ENCODE results near the gene NISCH.

GRCh38 chr3:52438579-52439425 is 16.6 kb upstream of the NISCH start:
- TF ChIP-seq, protein P1, sequence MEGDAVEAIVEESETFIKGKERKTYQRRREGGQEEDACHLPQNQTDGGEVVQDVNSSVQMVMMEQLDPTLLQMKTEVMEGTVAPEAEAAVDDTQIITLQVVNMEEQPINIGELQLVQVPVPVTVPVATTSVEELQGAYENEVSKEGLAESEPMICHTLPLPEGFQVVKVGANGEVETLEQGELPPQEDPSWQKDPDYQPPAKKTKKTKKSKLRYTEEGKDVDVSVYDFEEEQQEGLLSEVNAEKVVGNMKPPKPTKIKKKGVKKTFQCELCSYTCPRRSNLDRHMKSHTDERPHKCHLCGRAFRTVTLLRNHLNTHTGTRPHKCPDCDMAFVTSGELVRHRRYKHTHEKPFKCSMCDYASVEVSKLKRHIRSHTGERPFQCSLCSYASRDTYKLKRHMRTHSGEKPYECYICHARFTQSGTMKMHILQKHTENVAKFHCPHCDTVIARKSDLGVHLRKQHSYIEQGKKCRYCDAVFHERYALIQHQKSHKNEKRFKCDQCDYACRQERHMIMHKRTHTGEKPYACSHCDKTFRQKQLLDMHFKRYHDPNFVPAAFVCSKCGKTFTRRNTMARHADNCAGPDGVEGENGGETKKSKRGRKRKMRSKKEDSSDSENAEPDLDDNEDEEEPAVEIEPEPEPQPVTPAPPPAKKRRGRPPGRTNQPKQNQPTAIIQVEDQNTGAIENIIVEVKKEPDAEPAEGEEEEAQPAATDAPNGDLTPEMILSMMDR (IDR thresholded peaks at IDR 0.05; ENCODE audit: poor library complexity): no peak
- TF ChIP-seq EZH2 (IDR thresholded peaks at IDR 0.05; ENCODE audit: borderline replicate concordance): no peak
- no peak for TF ChIP-seq EZH2phosphoT487 (IDR thresholded peaks at IDR 0.05; ENCODE audit: low read depth, severe bottlenecking, unreplicated experiment)
